ENCODE results near the gene STARD3NL.

Gene STARD3NL

DNA sequence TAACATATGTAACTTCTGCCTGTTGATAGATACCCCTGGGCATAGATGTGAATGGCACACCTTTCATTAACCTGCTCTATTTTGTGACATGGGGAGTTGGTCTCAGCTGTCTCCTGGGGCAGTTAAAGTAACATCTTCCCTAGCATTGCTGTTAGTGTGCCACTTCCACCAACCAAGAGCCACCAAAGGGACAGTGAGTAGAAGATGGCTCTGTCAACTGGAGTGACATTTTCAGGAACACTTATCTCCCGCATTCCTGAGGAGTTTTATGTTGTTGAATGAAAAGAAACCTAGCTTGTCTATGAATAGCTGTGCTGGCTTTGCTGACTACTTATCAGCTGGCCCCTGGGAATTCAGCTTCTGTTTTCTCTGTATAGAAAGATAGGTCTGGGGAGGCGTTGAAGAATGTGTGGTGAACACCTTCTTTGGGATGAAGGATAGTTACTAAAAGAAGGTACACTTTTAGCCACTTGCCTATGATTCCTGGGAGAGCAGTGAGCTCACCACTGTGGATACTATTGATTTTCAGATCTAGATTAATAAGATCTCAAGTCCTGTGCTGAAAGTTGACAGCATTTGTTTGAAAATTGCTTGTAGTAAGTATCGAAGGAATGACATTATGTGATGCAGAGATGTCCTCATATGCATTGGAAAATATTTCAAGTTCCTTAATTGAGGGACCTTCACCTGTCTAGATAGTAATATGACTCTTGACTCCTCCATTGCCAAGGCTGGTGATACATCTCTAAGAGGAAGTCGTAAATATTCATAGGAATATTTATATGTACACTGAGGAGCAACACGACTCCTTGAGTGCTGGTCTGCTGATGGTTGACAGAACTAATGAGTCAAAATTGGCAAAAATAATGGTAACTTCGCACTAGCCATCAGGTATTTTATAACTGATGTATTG is 7.6 kb downstream of the STARD3NL start:
- DNase-seq: no peak

DNA sequence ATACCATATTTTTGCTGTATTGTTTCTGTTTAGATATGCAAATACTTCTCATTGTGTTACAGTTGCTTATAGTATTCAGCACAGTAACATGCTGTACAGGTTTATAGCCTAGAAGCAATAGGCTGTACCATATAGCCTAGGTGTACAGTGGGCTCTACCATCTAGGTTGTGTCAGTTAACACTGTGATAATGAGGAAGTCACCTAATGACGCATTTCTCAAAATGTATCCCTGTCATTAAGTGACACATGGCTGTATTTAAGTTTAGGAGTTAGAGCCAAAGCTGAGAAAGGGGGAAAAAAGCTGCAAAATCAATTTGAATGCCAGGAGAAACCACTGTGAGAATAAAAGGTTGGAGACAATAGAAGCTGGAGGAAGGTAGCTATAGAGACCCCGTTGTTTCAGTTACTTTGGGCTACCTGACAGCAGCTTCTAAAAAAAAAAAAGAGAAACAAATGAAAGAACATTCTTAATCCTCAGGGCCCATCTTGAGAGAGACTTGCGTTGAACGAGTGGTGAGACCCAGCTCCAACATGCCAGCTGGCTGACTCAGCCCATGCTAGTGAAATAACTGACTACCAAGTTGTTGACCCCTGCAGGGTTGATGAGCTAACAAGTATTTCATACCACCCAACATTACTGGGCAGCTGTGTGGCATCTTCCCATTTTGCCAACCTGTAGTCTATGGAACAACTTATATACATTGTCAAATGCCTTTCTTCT is 8.7 kb downstream of the STARD3NL start:
- no peak for DNase-seq

GRCh38 chr7:38187794-38188440 is 9.9 kb downstream of the STARD3NL start:
- no peak for DNase-seq

GRCh38 chr7:38189231-38189938 is 11.3 kb downstream of the STARD3NL start:
- no peak for DNase-seq

DNA sequence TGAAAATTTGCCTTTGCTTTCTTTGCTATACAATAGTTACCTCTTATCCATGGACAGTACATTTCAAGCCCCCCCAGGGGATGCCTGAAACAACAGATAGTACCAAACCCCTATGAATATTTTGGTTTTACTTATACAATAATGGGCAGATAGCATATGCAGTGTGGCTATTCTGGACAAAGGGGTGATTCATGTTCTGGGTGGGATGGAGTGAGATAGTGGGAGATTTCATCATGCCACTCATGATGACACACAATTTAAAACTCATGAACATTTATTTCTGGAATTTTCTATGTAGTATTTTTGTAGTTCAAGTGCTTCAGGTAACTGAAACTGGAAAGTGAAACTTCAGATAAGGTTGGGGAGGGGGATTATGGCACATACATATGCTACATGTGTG is 12.0 kb downstream of the STARD3NL start:
- no peak for DNase-seq

- DNase-seq: no peak
Observed at GRCh38 chr7:38191791-38192190, 13.7 kb downstream of the STARD3NL start.

- no peak for DNase-seq
Observed at GRCh38 chr7:38192327-38192726, 14.3 kb downstream of the STARD3NL start.

- no peak for DNase-seq
Observed at GRCh38 chr7:38195804-38196595, 18.0 kb downstream of the STARD3NL start.

DNA sequence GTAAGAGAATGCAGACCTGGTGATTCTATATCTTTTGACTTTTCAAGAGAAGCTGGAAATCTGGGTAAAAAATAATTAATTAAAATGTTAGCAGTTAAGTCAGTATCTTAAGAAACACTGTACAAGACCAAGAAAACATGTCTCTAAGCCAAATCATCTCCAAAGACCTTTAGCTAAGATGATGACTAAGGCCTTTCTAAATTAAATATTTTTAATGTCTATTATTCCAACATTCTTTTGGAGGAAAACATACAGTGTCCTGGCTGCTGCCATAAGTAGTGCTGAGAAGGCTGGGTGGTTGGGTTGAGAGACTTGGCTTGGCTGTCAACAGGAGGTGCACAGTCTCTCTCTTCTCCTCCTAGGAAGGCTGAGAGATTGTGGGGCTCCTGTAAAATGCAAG is 20.3 kb downstream of the STARD3NL start:
- no peak for DNase-seq

DNA sequence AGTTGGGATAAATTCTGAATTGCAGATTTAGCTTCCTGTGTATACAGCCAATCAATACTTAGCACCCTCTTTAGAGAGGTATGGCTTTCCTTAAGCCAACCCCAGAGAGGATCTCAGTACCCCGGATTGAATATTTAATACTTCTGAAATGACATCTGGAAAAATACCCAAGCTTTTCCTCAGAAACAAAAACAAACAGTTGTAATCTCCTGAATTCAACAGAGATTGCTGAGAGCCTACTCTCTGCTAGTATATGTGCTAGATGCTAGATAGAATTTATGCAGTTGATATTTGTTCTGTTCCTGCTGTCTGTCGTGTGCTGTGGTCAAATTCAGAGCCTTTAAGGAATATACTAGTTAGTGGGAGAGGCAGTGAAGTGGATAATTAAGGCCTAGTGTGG is 21.1 kb downstream of the STARD3NL start:
- no peak for DNase-seq

DNA sequence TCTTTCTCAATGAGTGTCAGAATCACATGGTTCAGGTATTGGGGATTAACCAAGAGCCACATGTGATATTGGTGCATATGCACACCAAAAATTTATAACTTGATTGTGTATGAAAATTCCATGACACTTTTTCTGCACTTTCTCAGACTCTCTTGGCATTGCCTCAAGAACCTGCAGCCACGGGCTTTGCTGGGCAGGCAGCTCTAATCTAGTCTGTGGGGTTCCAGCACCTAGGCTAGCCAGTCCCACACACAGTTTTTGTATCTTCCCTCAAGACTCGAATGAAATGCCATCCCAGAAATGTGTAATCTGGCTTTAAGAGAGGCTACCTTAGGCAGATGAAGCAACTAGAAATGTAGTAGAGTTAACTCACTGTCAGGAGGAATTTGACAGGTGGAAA is 21.7 kb downstream of the STARD3NL start:
- DNase-seq: no peak

- DNase-seq: no peak
Observed at GRCh38 chr7:38206071-38206470, 28.0 kb downstream of the STARD3NL start.

- no peak for DNase-seq
Observed at GRCh38 chr7:38207843-38208242, 29.8 kb downstream of the STARD3NL start.

DNA sequence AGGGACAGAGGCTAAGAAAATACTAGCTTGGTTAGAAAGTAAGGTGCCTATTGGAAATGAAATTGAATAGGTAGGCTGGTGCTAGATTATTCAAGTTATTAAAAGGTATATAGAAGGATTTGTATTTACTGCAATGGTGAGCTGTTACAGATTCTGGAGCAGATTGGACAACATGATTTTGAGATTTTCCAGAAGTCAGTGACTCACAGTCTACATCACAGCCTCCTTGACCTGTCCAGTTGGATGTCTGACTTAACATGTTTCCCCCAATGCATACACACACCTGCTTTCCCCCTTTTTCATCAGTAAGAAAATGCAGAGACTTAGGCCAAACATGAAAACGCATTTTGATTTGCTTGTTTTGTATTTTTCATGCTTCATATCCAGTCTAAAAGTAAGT is 33.4 kb downstream of the STARD3NL start:
- DNase-seq: no peak

DNA sequence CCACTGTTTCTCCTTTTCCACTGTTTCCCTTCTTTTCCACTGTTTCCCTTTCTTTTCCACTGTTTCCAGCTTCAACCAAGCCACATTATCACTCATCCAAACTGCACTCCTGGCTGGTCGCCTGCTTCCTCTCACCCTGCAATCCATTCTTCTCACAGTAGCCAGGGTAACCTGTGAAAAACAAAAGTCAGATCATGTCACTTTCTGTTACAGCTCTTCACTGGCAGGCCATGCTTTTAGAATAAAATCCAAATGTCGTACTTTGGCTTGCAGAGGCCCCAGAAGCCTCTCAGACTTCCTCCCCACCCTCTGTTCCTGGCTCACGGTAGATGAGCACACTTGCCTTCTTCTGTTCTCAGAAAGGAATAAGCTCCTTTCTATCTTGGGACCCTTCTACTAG is 33.9 kb downstream of the STARD3NL start:
- no peak for DNase-seq

DNA sequence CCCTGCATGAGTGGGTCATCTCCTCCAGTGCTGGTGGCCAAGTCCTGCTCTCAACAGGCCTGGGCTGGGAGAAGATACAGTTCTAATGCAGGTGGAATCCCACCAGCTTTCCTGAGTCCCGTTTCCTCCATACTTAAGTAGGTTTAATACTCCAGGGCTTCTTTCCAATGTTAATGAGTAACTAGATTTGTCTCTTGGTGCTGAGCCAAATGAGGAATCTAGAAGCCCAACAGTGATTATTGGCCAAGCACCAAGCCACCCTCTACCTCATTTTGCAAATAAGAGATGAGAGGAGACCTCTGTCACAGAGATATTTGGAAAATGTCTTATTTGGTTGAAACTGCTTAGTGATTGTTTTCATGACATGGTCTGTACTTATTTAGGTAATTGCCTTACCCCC is 37.1 kb downstream of the STARD3NL start:
- no peak for DNase-seq

DNA sequence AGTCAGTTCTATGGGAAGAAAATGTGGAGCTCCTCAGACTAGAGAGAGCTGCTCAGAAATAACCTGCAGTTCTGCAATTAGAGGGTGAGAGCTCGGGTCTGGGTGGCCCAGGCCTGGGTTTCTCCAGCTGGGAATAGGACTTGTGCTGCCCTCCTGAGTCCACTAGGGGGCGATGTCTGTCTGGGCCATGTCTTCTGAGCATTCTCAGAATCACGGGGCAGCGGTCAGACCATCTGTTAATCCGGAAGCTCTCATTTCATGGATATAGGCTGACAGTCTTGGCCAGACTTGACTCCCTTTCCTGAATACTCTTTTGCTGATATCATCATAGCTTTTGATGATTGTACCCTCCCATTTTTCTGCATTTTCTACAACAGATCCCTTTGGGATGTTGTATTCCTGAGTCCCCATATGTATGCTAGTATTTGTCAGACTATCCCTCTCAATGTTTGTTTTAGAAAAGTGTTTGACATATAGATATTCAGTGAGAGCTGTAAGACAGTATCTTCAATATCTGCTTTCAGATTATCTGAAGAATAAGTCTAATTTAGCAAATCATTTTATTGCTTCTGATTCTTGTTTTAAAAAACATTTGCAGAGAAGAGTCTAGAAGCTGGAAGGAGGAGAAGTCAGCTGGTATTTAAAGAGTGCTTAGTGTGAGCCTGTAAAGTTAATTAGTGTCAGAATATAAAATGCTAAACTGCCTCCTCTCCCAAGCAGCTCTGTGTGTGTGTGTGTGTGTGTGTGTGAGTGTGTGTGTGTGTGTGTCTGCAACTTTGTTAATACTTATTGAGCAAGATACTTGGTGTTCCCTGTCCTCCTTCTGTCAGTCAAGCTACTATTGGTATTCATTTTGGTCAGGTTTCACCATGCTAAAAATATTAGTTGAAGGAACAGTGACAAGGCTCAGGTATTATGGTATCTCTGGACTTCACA is 38.0 kb downstream of the STARD3NL start:
- peak; percentile 44 to 81 (median 67) for DNase-seq

DNA sequence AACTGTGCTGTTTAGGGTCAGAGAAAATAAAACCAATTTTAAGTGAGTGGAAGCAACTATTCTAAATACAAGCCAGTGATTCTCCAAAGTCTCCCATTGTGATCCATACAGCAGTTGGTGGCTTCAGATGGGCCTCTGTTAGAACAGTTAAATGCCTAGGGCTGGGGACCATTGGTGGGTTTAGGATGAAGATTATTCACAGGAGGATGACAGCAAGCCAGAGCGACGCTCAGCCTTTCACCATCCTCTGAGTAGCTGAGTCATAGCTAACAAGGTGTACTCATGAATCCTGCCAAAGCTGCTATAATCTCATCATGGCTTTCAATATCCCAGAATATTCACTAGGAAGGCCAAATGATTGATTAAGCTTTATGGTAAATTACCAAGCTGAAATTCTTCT is 39.6 kb downstream of the STARD3NL start:
- no peak for DNase-seq

DNA sequence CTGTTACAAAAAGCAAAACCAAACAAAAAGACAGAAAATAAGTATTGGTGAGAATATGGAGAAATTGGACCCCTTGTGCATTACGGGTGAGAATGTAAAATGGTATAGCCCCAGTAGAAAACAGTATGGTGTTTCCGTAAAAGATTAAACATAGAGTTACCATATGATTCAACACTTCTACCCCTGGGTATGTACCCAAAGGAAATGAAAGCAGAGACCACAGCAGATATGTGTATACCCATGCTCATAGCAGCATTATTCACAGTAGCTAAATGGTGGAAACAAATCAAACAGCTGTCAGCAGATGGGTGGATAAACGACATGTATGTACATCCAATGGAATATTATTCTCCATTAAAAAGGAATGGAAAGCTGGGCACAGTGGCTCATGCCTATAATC is 42.4 kb downstream of the STARD3NL start:
- peak in 1 of 5 donors; percentile 71 for DNase-seq

DNA sequence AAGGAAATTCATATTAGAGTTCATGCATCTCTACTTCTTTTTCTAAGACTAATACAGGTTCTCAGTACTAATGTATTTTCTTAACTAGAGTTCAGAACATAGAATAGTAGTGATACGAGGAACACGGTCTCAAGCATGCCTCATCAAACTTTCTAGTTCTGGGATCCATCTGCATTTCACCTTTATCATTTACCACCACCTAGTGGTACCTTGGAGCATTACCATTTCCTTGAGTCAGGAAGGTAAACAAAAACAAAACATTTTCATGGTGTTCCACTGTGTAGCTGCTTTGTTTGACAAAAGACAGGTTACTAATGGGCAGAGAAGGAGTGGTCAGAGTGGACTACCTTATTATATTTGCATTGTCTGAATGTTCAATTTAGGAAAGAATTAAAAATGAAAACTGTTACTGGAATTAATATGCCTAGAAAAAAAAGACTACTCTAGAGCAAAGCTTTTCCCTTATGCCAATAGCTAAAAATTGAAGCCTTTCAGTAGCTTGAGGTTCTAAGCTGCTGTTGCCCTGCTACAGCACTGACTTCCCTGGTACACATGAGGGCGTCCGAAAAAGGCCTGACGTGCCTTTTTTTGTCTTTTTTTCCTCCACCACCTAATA is 44.5 kb downstream of the STARD3NL start:
- DNase-seq: peak in 2 of 5 donors; percentile 28 to 71
